ENCODE results near the gene RABL2A. TPM values are rescaled to one million over a fixed set of nuclear protein-coding genes. Genes with fewer than 3 reads are reported as not detected.
"Not testable (repeated sequence)": the region's sequence is repeated elsewhere in the genome, so short reads cannot be mapped to it uniquely, and the experiment has no call there.

Gene RABL2A
- total RNA-seq (10 to 100 TPM in 3 of 4 donors, 1 to 10 TPM in 1; 8.6 to 11.8 (median 10.6) TPM), polyA plus RNA-seq (8.5 TPM)
- long read RNA-seq, donor 1, partial matches to known transcripts: 5 of 11 reads
- long read RNA-seq, donor 1, other reads (novel, unspliced or antisense): 5 of 11 reads
- long read RNA-seq, donor 2, partial matches to known transcripts: 2 of 7 reads
- long read RNA-seq, donor 2, other reads (novel, unspliced or antisense): 5 of 7 reads
- long read RNA-seq, donor 3, partial matches to known transcripts: 1 of 14 reads
- long read RNA-seq, donor 3, other reads (novel, unspliced or antisense): 12 of 14 reads
- long read RNA-seq, donor 4, partial matches to known transcripts: 1 of 3 reads
- long read RNA-seq, donor 4, other reads (novel, unspliced or antisense): 1 of 3 reads

GRCh38 chr2:113626616-113627330 lies at the start of gene RABL2A:
Gene RABL2A, plus strand, starts transcription at chr2:113627266. Its CDS starts 1,341 bp downstream, at chr2:113628607.
- WGBS: under 1% methylated on average over 44 of the region's 51 CpGs
- intact Hi-C loops (cut with DNase I); H3K9me3 ChIP-seq (ENCODE audit: control insufficient read depth, low read length); H3K27me3 ChIP-seq (ENCODE audit: control insufficient read depth, insufficient read depth); H3K27ac ChIP-seq (ENCODE audit: low read length); H3K4me1 ChIP-seq (ENCODE audit: control insufficient read depth, insufficient read depth, low read length): not testable (repeated sequence)
- peak; percentile 99 for ATAC-seq
- DNase-seq: peak; percentile 86 to 95 (median 93)
- H3K4me3 ChIP-seq (ENCODE audit: low read length): peak within 1 kb of the TSS; percentile 52

- H3K27ac ChIP-seq (ENCODE audit: low read length); H3K9me3 ChIP-seq (ENCODE audit: control insufficient read depth, low read length); intact Hi-C loops (cut with DNase I); H3K4me1 ChIP-seq (ENCODE audit: control insufficient read depth, insufficient read depth, low read length); H3K4me3 ChIP-seq (ENCODE audit: low read length); ATAC-seq; H3K27me3 ChIP-seq (ENCODE audit: control insufficient read depth, insufficient read depth): not testable (repeated sequence)
- DNase-seq: peak; percentile 57 to 70 (median 65)
- WGBS: 24% methylated on average over 4 of the region's 5 CpGs
Measured at GRCh38 chr2:113578508-113578907, 48.6 kb upstream of the RABL2A start.

- H3K4me3 ChIP-seq (ENCODE audit: low read length); DNase-seq: not testable (repeated sequence)
- 72% methylated on average over 3 of the region's 3 CpGs for WGBS
Measured at GRCh38 chr2:113582473-113582872, 44.6 kb upstream of the RABL2A start.

GRCh38 chr2:113583521-113584225 lies 43.4 kb upstream of the RABL2A start:
- WGBS: 2% methylated on average over 55 of the region's 63 CpGs
- ATAC-seq; H3K27ac ChIP-seq (ENCODE audit: low read length); H3K9me3 ChIP-seq (ENCODE audit: control insufficient read depth, low read length); intact Hi-C loops (cut with DNase I); H3K4me1 ChIP-seq (ENCODE audit: control insufficient read depth, insufficient read depth, low read length); H3K27me3 ChIP-seq (ENCODE audit: control insufficient read depth, insufficient read depth): not testable (repeated sequence)
- DNase-seq: peak; percentile 87 to 94 (median 92)
- H3K4me3 ChIP-seq (ENCODE audit: low read length): peak overlapping the region; percentile 53

More at GRCh38 chr2:113582473-113582872, 44.6 kb upstream of the RABL2A start:
- ATAC-seq; H3K9me3 ChIP-seq (ENCODE audit: control insufficient read depth, low read length); H3K4me1 ChIP-seq (ENCODE audit: control insufficient read depth, insufficient read depth, low read length); intact Hi-C loops (cut with DNase I); H3K27ac ChIP-seq (ENCODE audit: low read length); H3K27me3 ChIP-seq (ENCODE audit: control insufficient read depth, insufficient read depth): not testable (repeated sequence)

GRCh38 chr2:113584311-113585092 lies 42.6 kb upstream of the RABL2A start:
- H3K27me3 ChIP-seq (ENCODE audit: control insufficient read depth, insufficient read depth); intact Hi-C loops (cut with DNase I): not testable (repeated sequence)
- 2% methylated on average over 25 of the region's 47 CpGs for WGBS

GRCh38 chr2:113587201-113587600 lies 39.9 kb upstream of the RABL2A start:
- H3K4me1 ChIP-seq (ENCODE audit: control insufficient read depth, insufficient read depth, low read length); H3K9me3 ChIP-seq (ENCODE audit: control insufficient read depth, low read length); H3K27ac ChIP-seq (ENCODE audit: low read length); H3K4me3 ChIP-seq (ENCODE audit: low read length); intact Hi-C loops (cut with DNase I); H3K27me3 ChIP-seq (ENCODE audit: control insufficient read depth, insufficient read depth); ATAC-seq: not testable (repeated sequence)
- DNase-seq: peak; percentile 52 to 84 (median 82)
- WGBS: 59% methylated on average over 3 of the region's 3 CpGs

More at GRCh38 chr2:113584311-113585092, 42.6 kb upstream of the RABL2A start:
- DNase-seq: peak; percentile 33 to 66 (median 46)
- H3K9me3 ChIP-seq (ENCODE audit: control insufficient read depth, low read length); H3K4me1 ChIP-seq (ENCODE audit: control insufficient read depth, insufficient read depth, low read length); ATAC-seq; H3K27ac ChIP-seq (ENCODE audit: low read length): not testable (repeated sequence)
- peak overlapping the region; percentile 71 for H3K4me3 ChIP-seq (ENCODE audit: low read length)

- WGBS: 84% methylated on average over 5 of the region's 7 CpGs
Measured at GRCh38 chr2:113589591-113589990, 37.5 kb upstream of the RABL2A start.

GRCh38 chr2:113591926-113592325 lies 35.1 kb upstream of the RABL2A start:
- intact Hi-C loops (cut with DNase I); ATAC-seq; H3K27ac ChIP-seq (ENCODE audit: low read length); H3K4me1 ChIP-seq (ENCODE audit: control insufficient read depth, insufficient read depth, low read length); DNase-seq; H3K27me3 ChIP-seq (ENCODE audit: control insufficient read depth, insufficient read depth); H3K4me3 ChIP-seq (ENCODE audit: low read length); H3K9me3 ChIP-seq (ENCODE audit: control insufficient read depth, low read length): not testable (repeated sequence)
- WGBS: 29% methylated on average over 8 of the region's 9 CpGs

More at GRCh38 chr2:113589591-113589990, 37.5 kb upstream of the RABL2A start:
- H3K4me1 ChIP-seq (ENCODE audit: control insufficient read depth, insufficient read depth, low read length); ATAC-seq; H3K27me3 ChIP-seq (ENCODE audit: control insufficient read depth, insufficient read depth); H3K4me3 ChIP-seq (ENCODE audit: low read length); DNase-seq; H3K27ac ChIP-seq (ENCODE audit: low read length); intact Hi-C loops (cut with DNase I); H3K9me3 ChIP-seq (ENCODE audit: control insufficient read depth, low read length): not testable (repeated sequence)

GRCh38 chr2:113593280-113593679 lies 33.8 kb upstream of the RABL2A start:
- WGBS: 90% methylated on average over 6 of the region's 6 CpGs
- H3K27ac ChIP-seq (ENCODE audit: low read length); H3K4me1 ChIP-seq (ENCODE audit: control insufficient read depth, insufficient read depth, low read length); H3K27me3 ChIP-seq (ENCODE audit: control insufficient read depth, insufficient read depth); intact Hi-C loops (cut with DNase I); H3K4me3 ChIP-seq (ENCODE audit: low read length); DNase-seq; ATAC-seq; H3K9me3 ChIP-seq (ENCODE audit: control insufficient read depth, low read length): not testable (repeated sequence)

- H3K27ac ChIP-seq (ENCODE audit: low read length); H3K27me3 ChIP-seq (ENCODE audit: control insufficient read depth, insufficient read depth); H3K9me3 ChIP-seq (ENCODE audit: control insufficient read depth, low read length); H3K4me3 ChIP-seq (ENCODE audit: low read length); H3K4me1 ChIP-seq (ENCODE audit: control insufficient read depth, insufficient read depth, low read length); ATAC-seq; intact Hi-C loops (cut with DNase I): not testable (repeated sequence)
- WGBS: 95% methylated on average over 9 of the region's 10 CpGs
- peak in 1 of 3 donors; percentile 51 for DNase-seq
Measured at GRCh38 chr2:113595725-113596124, 31.3 kb upstream of the RABL2A start.

All from right cardiac atrium (tissue), 5 donors.